Measurements from ENCODE around the gene XG.

GRCh38 chrX:2781226-2781571 is 29.4 kb downstream of the XG start:
- TF ChIP-seq ZNF8 (CRISPR knock-in tag; IDR thresholded peaks at IDR 0.05) (no peak), GLIS3 (CRISPR knock-in tag; IDR thresholded peaks at IDR 0.05) (no peak), CSRNP3 (CRISPR knock-in tag; IDR thresholded peaks at IDR 0.05) (no peak), PATZ1 (CRISPR knock-in tag; IDR thresholded peaks at IDR 0.05; ENCODE audit: borderline replicate concordance) (no peak), ZFP30 (CRISPR knock-in tag; IDR thresholded peaks at IDR 0.05) (no peak), BACH2 (CRISPR knock-in tag; IDR thresholded peaks at IDR 0.05; ENCODE audit: borderline replicate concordance) (no peak), ZC3H10 (CRISPR knock-in tag; IDR thresholded peaks at IDR 0.05) (no peak), PPARA (CRISPR knock-in tag; IDR thresholded peaks at IDR 0.05; ENCODE audit: borderline replicate concordance) (no peak), ZNF565 (CRISPR knock-in tag; conservative IDR thresholded peaks at IDR 0.05; ENCODE audit: low read depth) (no peak), CSDC2 (CRISPR knock-in tag; IDR thresholded peaks at IDR 0.05) (no peak)
- TF ChIP-seq, protein P1, sequence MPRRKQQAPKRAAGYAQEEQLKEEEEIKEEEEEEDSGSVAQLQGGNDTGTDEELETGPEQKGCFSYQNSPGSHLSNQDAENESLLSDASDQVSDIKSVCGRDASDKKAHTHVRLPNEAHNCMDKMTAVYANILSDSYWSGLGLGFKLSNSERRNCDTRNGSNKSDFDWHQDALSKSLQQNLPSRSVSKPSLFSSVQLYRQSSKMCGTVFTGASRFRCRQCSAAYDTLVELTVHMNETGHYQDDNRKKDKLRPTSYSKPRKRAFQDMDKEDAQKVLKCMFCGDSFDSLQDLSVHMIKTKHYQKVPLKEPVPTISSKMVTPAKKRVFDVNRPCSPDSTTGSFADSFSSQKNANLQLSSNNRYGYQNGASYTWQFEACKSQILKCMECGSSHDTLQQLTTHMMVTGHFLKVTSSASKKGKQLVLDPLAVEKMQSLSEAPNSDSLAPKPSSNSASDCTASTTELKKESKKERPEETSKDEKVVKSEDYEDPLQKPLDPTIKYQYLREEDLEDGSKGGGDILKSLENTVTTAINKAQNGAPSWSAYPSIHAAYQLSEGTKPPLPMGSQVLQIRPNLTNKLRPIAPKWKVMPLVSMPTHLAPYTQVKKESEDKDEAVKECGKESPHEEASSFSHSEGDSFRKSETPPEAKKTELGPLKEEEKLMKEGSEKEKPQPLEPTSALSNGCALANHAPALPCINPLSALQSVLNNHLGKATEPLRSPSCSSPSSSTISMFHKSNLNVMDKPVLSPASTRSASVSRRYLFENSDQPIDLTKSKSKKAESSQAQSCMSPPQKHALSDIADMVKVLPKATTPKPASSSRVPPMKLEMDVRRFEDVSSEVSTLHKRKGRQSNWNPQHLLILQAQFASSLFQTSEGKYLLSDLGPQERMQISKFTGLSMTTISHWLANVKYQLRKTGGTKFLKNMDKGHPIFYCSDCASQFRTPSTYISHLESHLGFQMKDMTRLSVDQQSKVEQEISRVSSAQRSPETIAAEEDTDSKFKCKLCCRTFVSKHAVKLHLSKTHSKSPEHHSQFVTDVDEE (CRISPR knock-in tag; IDR thresholded peaks at IDR 0.05), result no peak
- TF ChIP-seq, protein P2, sequence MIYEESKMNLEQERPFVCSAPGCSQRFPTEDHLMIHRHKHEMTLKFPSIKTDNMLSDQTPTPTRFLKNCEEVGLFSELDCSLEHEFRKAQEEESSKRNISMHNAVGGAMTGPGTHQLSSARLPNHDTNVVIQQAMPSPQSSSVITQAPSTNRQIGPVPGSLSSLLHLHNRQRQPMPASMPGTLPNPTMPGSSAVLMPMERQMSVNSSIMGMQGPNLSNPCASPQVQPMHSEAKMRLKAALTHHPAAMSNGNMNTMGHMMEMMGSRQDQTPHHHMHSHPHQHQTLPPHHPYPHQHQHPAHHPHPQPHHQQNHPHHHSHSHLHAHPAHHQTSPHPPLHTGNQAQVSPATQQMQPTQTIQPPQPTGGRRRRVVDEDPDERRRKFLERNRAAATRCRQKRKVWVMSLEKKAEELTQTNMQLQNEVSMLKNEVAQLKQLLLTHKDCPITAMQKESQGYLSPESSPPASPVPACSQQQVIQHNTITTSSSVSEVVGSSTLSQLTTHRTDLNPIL (CRISPR knock-in tag; IDR thresholded peaks at IDR 0.05; ENCODE audit: low read depth), result no peak

Data from SK-N-SH treated with all-trans-retinoic acid at 6 μM for 48 hours (cell line).